ENCODE measurements around the gene ARHGAP26.
A peak's percentile ranks its signal among the peaks of the same experiment; 100 is the strongest.

The ARHGAP26 gene

GRCh38 chr5:142847898-142848790, 78.0 kb downstream of the ARHGAP26 start:
- DNase-seq (ENCODE audit: low read depth, low spot score), result no peak

DNA sequence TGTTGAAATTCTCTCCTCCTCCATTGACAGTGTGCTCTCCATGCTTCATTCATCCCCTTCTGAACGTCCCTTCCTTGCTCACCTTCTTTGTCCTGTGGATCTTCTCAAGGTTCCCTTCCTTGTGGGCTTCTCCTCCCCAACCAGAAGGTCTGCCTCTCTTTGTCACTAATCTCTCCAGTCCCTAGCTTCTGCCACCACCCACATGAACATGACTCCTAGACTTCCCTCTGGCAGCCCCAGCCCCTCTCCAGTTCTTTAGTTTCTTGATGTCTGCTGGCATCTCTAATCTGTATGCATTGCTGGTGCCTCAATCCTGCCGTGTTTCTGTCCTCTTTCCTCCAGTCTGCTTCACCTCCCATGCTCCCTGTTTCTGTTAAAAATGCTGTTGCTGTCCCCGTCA, 79.3 kb downstream of the ARHGAP26 start:
- no peak for DNase-seq (ENCODE audit: low read depth, low spot score)

DNA sequence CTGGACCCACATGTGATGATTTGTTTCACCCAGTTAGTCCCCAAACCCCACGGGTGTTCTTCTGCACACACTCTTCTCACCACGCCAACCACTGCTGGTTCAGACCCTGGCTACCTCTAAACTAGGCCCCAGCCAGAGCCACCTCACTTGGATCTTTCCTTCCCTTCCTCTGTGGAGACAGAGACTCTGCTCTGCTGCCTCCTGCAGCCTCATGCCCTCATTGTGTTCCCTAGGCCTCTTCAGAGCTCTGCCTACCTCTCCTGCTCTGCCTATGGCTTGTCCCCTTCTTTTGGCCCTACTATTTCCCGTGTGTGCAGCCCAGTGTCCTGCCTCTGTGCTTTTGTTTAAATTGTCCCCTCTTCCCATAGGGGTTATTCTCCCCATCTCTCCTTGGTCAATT, 79.7 kb downstream of the ARHGAP26 start:
- no peak for DNase-seq (ENCODE audit: low read depth, low spot score)

DNA sequence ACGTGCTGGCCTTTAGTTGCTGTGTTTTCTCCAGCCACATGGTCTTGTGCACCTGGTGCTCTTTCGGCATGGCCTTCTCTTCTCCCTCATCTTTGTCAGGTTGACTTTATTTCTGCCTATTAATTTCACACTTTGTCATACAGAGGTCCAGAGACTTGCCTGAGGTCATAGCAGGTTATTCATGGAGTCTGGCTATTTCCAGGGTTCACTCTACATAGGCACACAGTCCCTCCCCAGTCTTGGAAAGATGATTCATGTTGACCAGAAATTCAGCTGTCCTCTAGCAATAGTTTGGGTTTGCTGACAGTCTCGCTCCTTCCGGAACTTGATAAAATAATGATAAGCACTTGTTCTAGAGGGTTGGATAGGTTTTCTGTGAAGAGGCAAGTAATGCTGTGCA, 81.6 kb downstream of the ARHGAP26 start:
- DNase-seq (ENCODE audit: low read depth, low spot score), result no peak

DNA sequence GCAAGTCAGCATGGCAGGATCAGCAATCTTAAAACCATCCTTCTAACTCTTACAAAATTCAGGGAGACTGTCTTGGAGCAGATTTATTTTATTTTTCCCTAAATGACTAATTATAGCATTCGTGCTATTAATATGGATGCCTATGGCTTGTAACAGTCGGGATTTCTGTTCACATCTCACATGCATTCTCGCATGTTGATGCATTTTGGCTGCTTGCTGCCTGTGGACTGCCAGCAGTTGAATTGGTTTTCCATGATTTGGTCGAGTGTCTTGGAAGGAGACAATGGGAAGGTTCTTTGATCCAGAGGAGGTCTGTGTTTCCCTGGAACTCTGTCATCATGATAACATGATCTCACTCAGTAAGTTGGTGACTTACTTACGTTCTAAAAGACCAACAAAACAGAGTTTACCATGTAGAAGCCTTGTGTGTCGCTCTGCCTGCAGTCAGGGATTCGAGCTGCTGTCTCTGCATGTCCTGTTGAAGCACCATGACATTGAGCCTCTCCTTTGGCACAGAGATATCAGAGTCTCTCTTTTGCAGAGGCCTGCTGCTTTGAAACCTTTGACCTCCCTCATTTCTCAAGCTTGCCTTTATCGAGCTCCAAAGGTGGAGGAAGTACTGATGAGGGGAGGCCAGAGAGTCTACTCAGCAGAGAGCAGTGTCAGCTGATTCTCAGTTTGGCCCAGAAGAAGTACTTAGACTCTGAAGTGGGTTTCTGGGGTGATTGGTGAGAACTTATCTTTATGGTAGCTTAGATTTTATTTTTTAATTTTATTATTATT, 82.4 kb downstream of the ARHGAP26 start:
- DNase-seq (ENCODE audit: low read depth, low spot score), result no peak

DNA sequence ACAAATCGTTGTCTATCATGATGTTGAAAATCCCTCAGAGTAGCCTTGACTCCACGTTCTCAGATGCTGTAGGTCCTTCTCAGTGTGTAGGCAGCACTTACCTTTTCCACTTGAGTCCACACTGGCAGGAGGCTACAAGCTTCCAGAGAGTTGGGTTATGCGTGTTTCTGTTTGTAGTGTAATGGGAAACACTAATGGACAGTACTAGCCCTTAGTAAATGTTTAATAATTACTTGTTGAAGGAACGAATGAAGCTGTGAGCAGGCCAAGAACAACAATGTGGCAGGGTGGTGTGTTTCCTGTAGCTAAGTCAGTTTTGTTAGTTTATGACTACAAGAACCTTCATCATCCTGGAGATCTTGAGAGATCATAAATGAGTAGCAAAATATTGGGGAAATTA, 83.5 kb downstream of the ARHGAP26 start:
- DNase-seq (ENCODE audit: low read depth, low spot score), result no peak

- no peak for DNase-seq (ENCODE audit: low read depth, low spot score)
These were observed 86.1 kb downstream of the ARHGAP26 start for GRCh38 chr5:142856269-142856782.

GRCh38 chr5:142857405-142857804, 87.2 kb downstream of the ARHGAP26 start:
- no peak for DNase-seq (ENCODE audit: low read depth, low spot score)

DNA sequence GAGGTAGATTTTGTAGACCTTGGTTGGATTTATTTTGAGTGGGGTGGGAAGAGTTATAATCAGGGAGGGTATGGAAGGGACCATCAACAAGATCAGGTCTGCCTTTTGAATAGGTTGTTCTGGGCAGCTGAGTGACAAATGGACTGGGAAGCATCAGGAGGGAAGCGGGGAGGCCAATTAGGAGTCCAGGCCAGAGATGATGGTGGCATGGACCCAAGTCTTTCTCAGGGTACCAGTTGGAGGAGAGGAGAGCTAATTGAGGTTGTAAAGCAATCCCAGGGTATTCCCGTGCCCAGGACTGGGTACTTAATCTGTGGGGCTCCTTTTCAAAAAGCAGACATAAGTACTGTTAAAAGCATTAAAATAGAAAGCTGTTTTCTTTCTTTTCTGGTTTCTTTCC, 88.9 kb downstream of the ARHGAP26 start:
- no peak for DNase-seq (ENCODE audit: low read depth, low spot score)

GRCh38 chr5:142860270-142860669, 90.1 kb downstream of the ARHGAP26 start:
- DNase-seq (ENCODE audit: low read depth, low spot score), result no peak

GRCh38 chr5:142861011-142861410, 90.8 kb downstream of the ARHGAP26 start:
- no peak for DNase-seq (ENCODE audit: low read depth, low spot score)

GRCh38 chr5:142862594-142862993, 92.4 kb downstream of the ARHGAP26 start:
- no peak for DNase-seq (ENCODE audit: low read depth, low spot score)

- peak; percentile 52 for DNase-seq (ENCODE audit: low read depth, low spot score)
These were observed 93.7 kb downstream of the ARHGAP26 start for GRCh38 chr5:142863856-142864255.

DNA sequence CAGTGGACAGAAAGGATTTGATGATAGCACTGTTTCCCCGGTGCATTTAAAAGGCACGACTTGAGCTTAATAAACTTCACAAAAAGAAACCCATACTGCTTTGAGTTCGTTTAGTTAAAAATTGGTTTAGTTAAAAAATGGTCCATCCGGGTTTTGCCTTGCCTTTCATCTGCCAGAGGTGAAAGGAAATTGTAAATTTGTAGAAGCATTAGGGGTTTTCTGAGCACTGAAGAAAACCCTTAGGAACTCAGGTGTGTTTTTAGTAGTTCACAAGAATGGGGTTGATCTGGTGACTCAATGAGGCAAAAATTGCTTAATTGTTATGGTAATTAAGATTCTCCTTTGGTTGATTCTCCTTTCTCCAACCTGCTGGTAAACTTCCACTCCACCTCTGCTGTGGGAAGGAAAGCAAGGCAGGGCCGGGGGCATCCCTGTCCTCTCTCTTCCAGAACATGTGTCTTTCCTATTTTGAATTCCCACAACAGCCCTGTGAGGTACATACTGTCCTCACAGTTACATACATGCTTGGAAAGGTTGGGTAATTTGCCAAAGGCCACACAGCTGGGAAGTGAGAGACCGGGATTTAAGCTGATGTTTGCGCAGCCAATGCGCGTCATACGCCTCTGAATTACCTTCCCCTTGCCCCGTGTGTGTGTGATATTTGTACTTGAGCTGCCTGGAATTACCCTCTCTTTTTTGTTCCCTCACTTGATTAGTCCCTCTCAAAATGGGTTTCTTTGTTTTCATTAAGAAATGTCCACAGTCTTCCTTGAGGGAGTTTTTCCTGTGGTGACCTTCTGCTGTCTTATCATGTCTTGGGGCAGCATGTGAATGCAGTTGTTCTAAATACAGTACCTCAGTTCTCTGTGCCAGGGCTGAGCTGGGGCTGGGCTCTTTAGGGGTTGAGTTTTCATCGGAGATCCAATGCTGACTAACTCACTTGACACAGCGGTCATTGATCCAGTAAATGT, 94.4 kb downstream of the ARHGAP26 start:
- no peak for DNase-seq (ENCODE audit: low read depth, low spot score)

GRCh38 chr5:142865631-142866030, 95.5 kb downstream of the ARHGAP26 start:
- no peak for DNase-seq (ENCODE audit: low read depth, low spot score)

DNA sequence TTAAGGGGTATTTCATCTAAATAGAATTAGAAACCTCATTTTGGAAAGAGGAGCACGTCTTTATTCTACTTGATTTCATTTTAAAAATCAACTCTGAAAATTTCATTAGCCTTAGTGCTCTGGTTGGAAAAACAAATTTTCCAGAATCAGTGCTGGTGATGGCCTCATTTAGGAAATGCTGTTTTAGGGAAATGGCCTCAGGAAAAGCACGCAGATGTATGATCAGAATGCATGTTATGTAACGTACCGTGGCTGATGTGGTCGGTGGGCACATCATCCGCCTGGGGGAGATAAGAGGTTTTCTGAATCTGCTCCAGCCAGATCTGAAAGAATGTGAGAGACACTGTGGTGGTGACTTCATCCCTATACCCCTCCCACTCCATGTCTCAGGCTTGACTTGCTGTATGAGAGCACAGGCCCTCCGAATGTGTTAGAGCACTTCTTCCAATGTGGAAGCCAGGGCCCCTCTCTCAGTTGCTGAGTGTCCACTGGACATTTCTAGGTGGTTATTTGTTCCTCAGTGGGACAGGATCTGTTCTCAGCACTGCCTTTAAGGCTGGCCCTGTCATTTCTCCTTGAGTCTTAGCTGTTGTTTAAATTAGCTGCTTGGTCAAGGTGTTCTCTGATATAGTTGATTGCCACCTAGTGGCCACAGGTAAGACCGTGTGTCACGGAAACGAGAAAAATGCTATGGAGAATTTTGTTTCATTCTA, 96.5 kb downstream of the ARHGAP26 start:
- no peak for DNase-seq (ENCODE audit: low read depth, low spot score)

DNA sequence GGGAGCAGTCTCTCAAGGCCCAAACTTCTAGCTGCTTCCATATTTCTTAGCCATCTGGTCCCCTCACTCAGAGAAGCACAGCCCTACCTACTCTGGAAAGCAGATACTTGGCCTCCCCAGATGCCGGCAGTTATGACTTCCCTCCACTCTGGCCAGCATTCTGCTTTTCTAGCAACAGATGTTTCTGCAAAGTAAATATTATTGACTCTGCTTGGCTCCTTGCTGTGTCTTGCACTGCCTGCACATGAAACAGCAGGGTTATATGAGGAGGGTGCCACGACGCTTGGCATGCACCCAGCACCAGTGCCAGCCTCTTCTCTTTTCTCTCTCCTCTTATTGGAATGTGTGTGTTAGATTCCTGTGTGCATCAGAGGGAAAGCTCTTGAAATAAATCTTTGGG, 99.7 kb downstream of the ARHGAP26 start:
- no peak for DNase-seq (ENCODE audit: low read depth, low spot score)

- DNase-seq (ENCODE audit: low read depth, low spot score), result no peak
These were observed 100.6 kb downstream of the ARHGAP26 start for GRCh38 chr5:142870532-142871362.

GRCh38 chr5:142871363-142872193, 101.4 kb downstream of the ARHGAP26 start:
- no peak for DNase-seq (ENCODE audit: low read depth, low spot score)

Measured in iPS DF 19.7 (cell line).